ENCODE results near the gene SP140L. TPM values are rescaled to one million over a fixed set of nuclear protein-coding genes. Genes with fewer than 3 reads are reported as not detected.
"Not testable (repeated sequence)": the region's sequence is repeated elsewhere in the genome, so short reads cannot be mapped to it uniquely, and the experiment has no call there.

SP140L gene
- total and polyA plus RNA-seq, 2 of the 8 experiments (the other 6 are each of a cell fraction or from before 2014, with no cell fraction given) = 0.36 to 1.5 TPM

GRCh38 chr2:230400454-230400853 is 73.5 kb downstream of the SP140L start (continued):
- no peak for TF ChIP-seq KDM4A (IDR thresholded peaks at IDR 0.05; ENCODE audit: low read depth, low read length, severe bottlenecking)
- no peak for TF ChIP-seq SAP30 (IDR thresholded peaks at IDR 0.05; ENCODE audit: insufficient read depth, insufficient replicate concordance, low read length)
- no peak for TF ChIP-seq GTF2F1 (IDR thresholded peaks at IDR 0.05; ENCODE audit: borderline replicate concordance, low read depth, low read length)
- no peak for TF ChIP-seq TAF7 (optimal IDR thresholded peaks at IDR 0.05; ENCODE audit: borderline replicate concordance, low read depth, low read length)

GRCh38 chr2:230401026-230401425 is 74.0 kb downstream of the SP140L start:
- H3K27me3 ChIP-seq (replicated peaks in 1 of 4; ENCODE audit: control insufficient read depth in 3 of 4, extremely low read depth in 1 of 4, insufficient read depth in 3 of 4, low read length in 3 of 4); H3K36me3 ChIP-seq (ENCODE audit: control insufficient read depth in 2 of 4, insufficient read depth in 4 of 4, low read length in 3 of 4); H3K56ac ChIP-seq (replicated peaks; ENCODE audit: insufficient read length, low read depth, low read length); H2BK20ac ChIP-seq (ENCODE audit: low read length); H4K5ac ChIP-seq (ENCODE audit: insufficient read length, low read depth, low read length); FAIRE-seq; H3K79me1 ChIP-seq (ENCODE audit: low read depth, low read length); H3K23ac ChIP-seq (ENCODE audit: insufficient read length); H2BK12ac ChIP-seq (ENCODE audit: low read depth, low read length); DNase-seq (ENCODE audit: low read depth in 1 of 2, low spot score in 2 of 2); H3K4me1 ChIP-seq (replicated peaks in 1 of 4; ENCODE audit: control insufficient read depth in 3 of 4, insufficient read depth in 4 of 4, low read length in 3 of 4); H2BK5ac ChIP-seq (ENCODE audit: low read depth, low read length); H4K91ac ChIP-seq (replicated peaks; ENCODE audit: insufficient read length, low read length); H4K20me1 ChIP-seq (replicated peaks in 1 of 2; ENCODE audit: control insufficient read depth in 1 of 2, insufficient read depth in 2 of 2, low read length in 2 of 2); H3K9me3 ChIP-seq (ENCODE audit: insufficient read depth in 2 of 2, low read depth in 1 of 2, low read length in 1 of 2); H2BK15ac ChIP-seq (ENCODE audit: low read length); H2AK5ac ChIP-seq (ENCODE audit: low read depth, low read length); H3K27ac ChIP-seq (ENCODE audit: low read depth, low read length); POLR2A ChIA-PET (ENCODE audit: partially characterized antibody); H3K14ac ChIP-seq (ENCODE audit: insufficient read length); H3K4me2 ChIP-seq (ENCODE audit: insufficient read depth in 1 of 2, low read depth in 2 of 2, low read length in 2 of 2); H3K18ac ChIP-seq (ENCODE audit: extremely low read depth, low read length); H4K8ac ChIP-seq (ENCODE audit: extremely low read depth, insufficient read depth, low read length); H3K23me2 ChIP-seq (ENCODE audit: low read depth, low read length); CTCF ChIA-PET (ENCODE audit: partially characterized antibody); H3K4ac ChIP-seq (replicated peaks; ENCODE audit: insufficient read length, low read depth, low read length); H3K4me3 ChIP-seq (ENCODE audit: extremely low read depth in 1 of 4, insufficient read depth in 2 of 4, low read depth in 3 of 4, low read length in 4 of 4); H2BK120ac ChIP-seq (replicated peaks; ENCODE audit: low read depth, low read length); H3K79me2 ChIP-seq (ENCODE audit: control insufficient read depth in 1 of 2, insufficient read depth in 2 of 2, low read length in 2 of 2); H2AFZ ChIP-seq (ENCODE audit: low read length); H3K9ac ChIP-seq (replicated peaks in 1 of 4; ENCODE audit: extremely low read depth in 1 of 4, low read depth in 3 of 4, low read length in 3 of 4): not testable (repeated sequence)
- 100% methylated on average over 1 of the region's 6 CpGs; no CpG with 5 or more reads in 1 of the 2 experiments for WGBS, 2 experiments (ENCODE audit: extremely low coverage in 1 of 2, insufficient coverage in 1 of 2, insufficient read length in 1 of 2, insufficient replicate concordance in 2 of 2, low coverage in 1 of 2, low lambda C conversion rate in 2 of 2, missing lambda C conversion rate in 1 of 2)

Data from H1 (cell line).